ENCODE data around the gene MYLK4. TPM values are rescaled to one million over a fixed set of nuclear protein-coding genes. Genes with fewer than 3 reads are reported as not detected.

Gene MYLK4
- total RNA-seq, 4 donors from 2014 or later: 0.65 to 1.5 (median 0.93) TPM

GRCh38 chr6:2767657-2768524 is 17.2 kb upstream of the MYLK4 start:
- no peak for TF ChIP-seq CTCF (IDR thresholded peaks at IDR 0.05; ENCODE audit: low read depth)

- no peak for TF ChIP-seq CTCF (IDR thresholded peaks at IDR 0.05; ENCODE audit: low read depth)
Observed at GRCh38 chr6:2766767-2767656, 16.3 kb upstream of the MYLK4 start.

GRCh38 chr6:2765896-2766766 is 15.4 kb upstream of the MYLK4 start:
- no peak for TF ChIP-seq CTCF (IDR thresholded peaks at IDR 0.05; ENCODE audit: low read depth)

GRCh38 chr6:2765166-2765895 is 14.6 kb upstream of the MYLK4 start, which contains the start of gene WRNIP1:
Gene WRNIP1, plus strand, starts transcription at chr6:2765393. Its CDS starts 230 bp downstream, at chr6:2765623.
- TF ChIP-seq CTCF (IDR thresholded peaks at IDR 0.05; ENCODE audit: low read depth): no peak

GRCh38 chr6:2764610-2765165 is 14.0 kb upstream of the MYLK4 start:
- no peak for TF ChIP-seq CTCF (IDR thresholded peaks at IDR 0.05; ENCODE audit: low read depth)

- no peak for TF ChIP-seq CTCF (IDR thresholded peaks at IDR 0.05; ENCODE audit: low read depth)
Observed at GRCh38 chr6:2763876-2764540, 13.3 kb upstream of the MYLK4 start.

All from subcutaneous adipose tissue (tissue), 4 donors.